Measurements from ENCODE around the gene KIF21A.

- no peak for TF ChIP-seq CTCF (IDR thresholded peaks at IDR 0.05; ENCODE audit: insufficient read depth, low read length, poor library complexity, severe bottlenecking)
- no peak for TF ChIP-seq EZH2phosphoT487 (conservative IDR thresholded peaks at IDR 0.05; ENCODE audit: low read length)
These were observed 98.0 kb downstream of the KIF21A start for GRCh38 chr12:39344926-39345325.

Data from SU-DHL-6 (cell line).